Hepatocyte (in vitro differentiated cells): Measurements from ENCODE around the gene SSC4D.

Source experiments
- CTCF ChIP-seq: fragments of 200-600 bp; sonication (generic); IDR thresholded peaks from 2 replicates; pipeline ENCODE4 v1.5.1; 2016; ENCODE audit warnings: antibody characterized with exemption, mild to moderate bottlenecking; ENCODE audit not compliant: poor library complexity
- EZH2phosphoT487 ChIP-seq: fragments of 200-600 bp; sonication (generic); IDR thresholded peaks from one replicate; pipeline ENCODE4 v1.6.1; 2018; ENCODE audit warnings: antibody characterized with exemption, mild to moderate bottlenecking, low read depth, moderate library complexity; ENCODE audit not compliant: unreplicated experiment, severe bottlenecking

DNA sequence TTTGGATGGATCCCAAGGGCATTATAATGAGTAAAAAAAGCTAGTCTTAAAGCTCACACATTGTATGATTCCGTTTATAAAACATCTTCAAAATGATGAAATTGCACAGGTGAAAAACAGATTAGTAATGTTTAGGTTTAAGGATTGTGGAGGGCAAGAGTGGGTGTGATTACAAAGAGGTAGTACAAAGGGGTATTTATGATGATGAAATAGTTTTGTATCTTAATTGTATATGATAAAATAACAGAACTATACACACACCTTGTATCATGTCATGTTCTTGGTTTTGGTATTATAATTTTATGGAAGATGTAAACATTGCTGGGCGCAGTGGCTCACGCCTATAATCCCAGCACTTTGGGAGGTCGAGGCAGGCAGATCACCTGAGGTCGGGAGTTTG is 2.8 kb upstream of the SSC4D start:
- no peak for TF ChIP-seq CTCF
- no peak for TF ChIP-seq EZH2phosphoT487
